Peyer's patch (tissue), 4 donors: Measurements from ENCODE around the gene ACP1. TPM values are rescaled to one million over a fixed set of nuclear protein-coding genes. Genes with fewer than 3 reads are reported as not detected.

ENCODE experiments used
- DNase-seq, 3 donors: peaks; one replicate each; pipeline ENCODE4 v3.0.0-alpha.2; 2017 to 2019
- H3K27ac ChIP-seq, 4 donors: fragments of 200-600 bp; sonication (generic); one replicate each; pipeline ENCODE4 v1.5.1; 2016 to 2019
- H3K27me3 ChIP-seq, 2 donors: fragments of 200-600 bp; sonication (generic); one replicate each; pipeline ENCODE4 v1.5.1; 2019
- H3K36me3 ChIP-seq, 3 donors: fragments of 200-600 bp; sonication (generic); one replicate each; pipeline ENCODE4 v1.5.1; 2016 to 2019
- H3K4me1 ChIP-seq, 4 donors: fragments of 200-600 bp; sonication (generic); one replicate each; pipeline ENCODE4 v1.5.1; 2016 to 2019
- H3K4me3 ChIP-seq, 4 donors: fragments of 200-600 bp; sonication (generic); 1 replicate in 3 of 4; 2 replicates in 1 of 4; pipeline ENCODE4 v1.5.1; 2016 to 2019; ENCODE audit warnings: mild to moderate bottlenecking in 1 of 4
- H3K9me3 ChIP-seq, 4 donors: fragments of 200-600 bp; sonication (generic); one replicate each; pipeline ENCODE4 v1.5.1; 2016 to 2019; ENCODE audit warnings: mild to moderate bottlenecking in 1 of 4
- POLR2A ChIP-seq, 2 donors: fragments of 450-650 bp; IDR thresholded peaks; one replicate each; pipeline ENCODE4 v1.5.1; 2017; ENCODE audit warnings: antibody characterized with exemption in 2 of 2, mild to moderate bottlenecking in 2 of 2, moderate library complexity in 2 of 2
- total RNA-seq, 4 donors: library from RNA; depleted of rRNA; stranded (reverse); fragments of >200 nt; gene quantifications; one replicate each; pipeline ENCODE4 v1.1.0, GENCODE V29; 2016
- TF ChIP-seq, protein P1 (sequence below), 6 experiments: fragments of 450-650 bp in 4 of 6; fragments of 200-600 bp in 2 of 6; sonication (generic) in 1 of 6; IDR thresholded peaks; one replicate each; pipeline ENCODE4 v1.5.1; 2017 to 2019; ENCODE audit warnings: antibody characterized with exemption in 6 of 6, mild to moderate bottlenecking in 3 of 6, moderate library complexity in 1 of 6

Gene ACP1
- total RNA-seq, 4 donors from 2014 or later = 39.6 to 88.1 (median 63.5) TPM

DNA sequence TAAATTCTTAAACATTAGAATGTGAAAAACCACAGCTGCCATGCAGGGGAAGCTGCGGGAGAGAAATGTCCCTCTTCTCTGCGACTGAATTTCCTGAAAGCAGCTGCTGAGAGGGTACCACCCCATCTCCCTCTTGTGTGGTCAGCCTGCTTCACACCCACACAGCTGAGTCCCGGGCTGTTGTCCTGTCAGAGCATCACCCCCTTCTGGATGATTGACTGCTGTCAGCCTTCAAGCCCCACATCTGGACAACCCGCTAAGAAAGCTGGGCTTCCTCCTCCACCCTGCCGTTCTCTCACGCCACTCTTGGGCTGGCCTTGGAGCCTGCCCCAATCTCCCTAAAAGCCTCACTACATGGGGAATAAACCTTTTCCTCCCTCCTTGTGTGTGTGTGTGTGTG is 26.9 kb upstream of the ACP1 start:
- TF ChIP-seq, protein P1, sequence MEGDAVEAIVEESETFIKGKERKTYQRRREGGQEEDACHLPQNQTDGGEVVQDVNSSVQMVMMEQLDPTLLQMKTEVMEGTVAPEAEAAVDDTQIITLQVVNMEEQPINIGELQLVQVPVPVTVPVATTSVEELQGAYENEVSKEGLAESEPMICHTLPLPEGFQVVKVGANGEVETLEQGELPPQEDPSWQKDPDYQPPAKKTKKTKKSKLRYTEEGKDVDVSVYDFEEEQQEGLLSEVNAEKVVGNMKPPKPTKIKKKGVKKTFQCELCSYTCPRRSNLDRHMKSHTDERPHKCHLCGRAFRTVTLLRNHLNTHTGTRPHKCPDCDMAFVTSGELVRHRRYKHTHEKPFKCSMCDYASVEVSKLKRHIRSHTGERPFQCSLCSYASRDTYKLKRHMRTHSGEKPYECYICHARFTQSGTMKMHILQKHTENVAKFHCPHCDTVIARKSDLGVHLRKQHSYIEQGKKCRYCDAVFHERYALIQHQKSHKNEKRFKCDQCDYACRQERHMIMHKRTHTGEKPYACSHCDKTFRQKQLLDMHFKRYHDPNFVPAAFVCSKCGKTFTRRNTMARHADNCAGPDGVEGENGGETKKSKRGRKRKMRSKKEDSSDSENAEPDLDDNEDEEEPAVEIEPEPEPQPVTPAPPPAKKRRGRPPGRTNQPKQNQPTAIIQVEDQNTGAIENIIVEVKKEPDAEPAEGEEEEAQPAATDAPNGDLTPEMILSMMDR (IDR thresholded peaks at IDR 0.05) = no peak
- no peak for TF ChIP-seq POLR2A (IDR thresholded peaks at IDR 0.05)
- Histone ChIP-seq H3K4me3 (no peak overlapping the region), H3K4me1 (no peaks in the 10 kb centered on the region), H3K36me3 (peaks cover 0 to 14% (median 0%) of the 10 kb centered on the region in 3 donors), H3K27ac (peak overlapping the region in 1 of 4 donors; percentile 25), H3K9me3 (no peaks in the 10 kb centered on the region), H3K27me3 (no peaks in the 10 kb centered on the region)
- no peak for DNase-seq

DNA sequence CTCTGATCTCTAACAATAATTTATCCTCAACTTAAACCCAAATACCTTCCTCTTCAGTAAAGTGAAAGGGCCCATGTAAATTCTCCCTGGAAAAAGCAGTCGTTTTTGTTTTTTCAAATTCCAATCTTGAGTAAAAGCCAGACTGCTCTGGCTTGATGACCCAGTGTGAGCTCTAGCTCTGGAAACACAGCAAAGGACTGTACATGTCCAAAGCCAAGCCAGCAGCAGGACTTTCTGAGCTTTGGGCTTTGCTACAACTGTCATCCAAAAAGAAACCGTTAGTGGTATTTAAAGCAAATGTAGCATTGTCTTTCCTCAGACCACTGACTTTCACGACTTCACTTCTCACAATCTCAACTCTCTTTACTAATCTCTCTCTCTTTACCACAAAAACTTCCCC is 26.3 kb upstream of the ACP1 start:
- Histone ChIP-seq H3K4me1 (no peaks in the 10 kb centered on the region), H3K27ac (no peak overlapping the region), H3K4me3 (no peak overlapping the region), H3K9me3 (no peaks in the 10 kb centered on the region), H3K27me3 (no peaks in the 10 kb centered on the region), H3K36me3 (peaks cover 0 to 20% (median 0%) of the 10 kb centered on the region in 3 donors)
- DNase-seq = no peak
- no peak for TF ChIP-seq POLR2A (IDR thresholded peaks at IDR 0.05)
- TF ChIP-seq, protein P1 (IDR thresholded peaks at IDR 0.05) = no peak

DNA sequence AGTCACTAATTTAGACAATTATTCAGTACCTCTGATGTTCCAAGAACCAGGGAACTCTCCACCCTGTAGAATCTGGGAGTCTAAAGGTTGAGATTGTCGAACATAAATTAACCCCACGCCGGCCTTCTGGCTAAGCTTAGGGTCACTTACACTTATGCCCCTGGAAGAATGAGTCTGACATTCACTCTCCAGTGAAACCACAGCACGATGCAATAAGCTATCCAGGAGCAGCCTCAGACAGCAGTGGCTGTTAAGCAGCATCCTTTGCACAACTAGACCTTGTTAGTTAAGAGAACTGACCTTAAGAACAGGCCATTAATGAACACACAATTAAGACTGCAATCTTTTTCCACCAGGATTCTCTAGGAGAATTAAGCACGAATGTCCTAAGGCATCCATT is 25.9 kb upstream of the ACP1 start:
- DNase-seq = no peak
- Histone ChIP-seq H3K27me3 (no peaks in the 10 kb centered on the region), H3K4me1 (no peaks in the 10 kb centered on the region), H3K9me3 (no peaks in the 10 kb centered on the region), H3K4me3 (no peak overlapping the region), H3K36me3 (peaks cover 0 to 24% (median 0%) of the 10 kb centered on the region in 3 donors), H3K27ac (no peak overlapping the region)
- no peak for TF ChIP-seq POLR2A (IDR thresholded peaks at IDR 0.05)
- TF ChIP-seq, protein P1 (IDR thresholded peaks at IDR 0.05) = no peak

DNA sequence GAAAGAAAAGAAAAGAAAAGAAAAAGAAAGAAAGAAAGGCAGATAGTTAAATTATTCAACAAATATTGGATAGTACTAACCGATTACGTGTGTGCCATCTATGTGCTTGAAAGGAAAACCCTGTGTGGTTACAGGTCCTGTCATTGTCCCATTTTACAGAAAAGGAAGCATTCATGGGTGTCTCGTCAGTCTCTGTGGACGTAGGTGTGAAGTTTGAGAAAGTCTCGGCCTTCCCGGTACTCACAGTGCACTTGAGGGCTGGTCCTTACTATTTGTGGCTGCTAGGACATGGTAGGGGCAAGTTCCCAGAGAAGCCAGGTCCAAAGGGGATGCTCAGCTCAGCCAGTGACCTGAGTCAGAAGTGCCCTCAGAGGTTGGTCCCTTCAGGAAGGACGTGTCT is 20.2 kb upstream of the ACP1 start:
- Histone ChIP-seq H3K27ac (no peak overlapping the region), H3K36me3 (peaks cover 0 to 65% (median 0%) of the 10 kb centered on the region in 3 donors), H3K4me3 (no peak overlapping the region), H3K9me3 (no peaks in the 10 kb centered on the region), H3K27me3 (no peaks in the 10 kb centered on the region), H3K4me1 (no peaks in the 10 kb centered on the region)
- TF ChIP-seq, protein P1 (IDR thresholded peaks at IDR 0.05) = no peak
- no peak for TF ChIP-seq POLR2A (IDR thresholded peaks at IDR 0.05)
- no peak for DNase-seq

DNA sequence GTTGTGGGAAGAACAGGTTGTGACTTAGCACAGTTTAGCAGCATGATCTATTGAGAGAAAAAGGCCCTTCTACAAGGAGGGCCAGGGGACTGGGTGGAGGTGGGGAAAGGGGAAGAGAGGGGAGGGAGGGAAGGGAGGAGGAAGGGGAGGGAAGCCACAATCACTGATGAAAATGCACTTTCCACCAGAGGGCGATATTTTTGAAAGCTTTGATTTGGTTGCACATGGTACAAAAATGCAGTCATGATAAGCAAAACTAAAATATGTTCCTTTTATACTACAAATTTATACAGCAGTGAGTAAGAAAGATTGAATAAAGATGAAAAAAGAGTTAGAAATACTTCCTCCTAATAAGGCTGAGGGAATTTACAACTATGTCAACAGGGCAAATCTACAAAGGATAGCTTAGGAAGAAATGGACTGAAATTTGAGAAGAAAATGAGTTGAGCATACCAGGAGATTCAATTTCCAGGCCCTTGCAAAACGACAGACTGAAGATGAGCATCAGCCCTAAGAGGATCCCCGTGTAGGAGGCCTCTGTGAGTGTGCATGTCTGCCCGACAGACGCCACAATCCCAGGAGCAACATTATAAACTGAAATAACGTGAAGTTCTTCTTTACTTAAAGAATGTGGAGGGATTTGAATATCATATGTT is 18.1 kb upstream of the ACP1 start:
- DNase-seq = no peak
- H3K4me3 ChIP-seq = no peak overlapping the region
- TF ChIP-seq POLR2A (IDR thresholded peaks at IDR 0.05) = no peak
- TF ChIP-seq, protein P1 (IDR thresholded peaks at IDR 0.05) = peak; percentile 11 to 60 (median 48)
- no peaks in the 10 kb centered on the region for H3K4me1 ChIP-seq
- H3K27ac ChIP-seq = no peak overlapping the region
- H3K9me3 ChIP-seq = no peaks in the 10 kb centered on the region
- H3K36me3 ChIP-seq = peaks cover 0 to 66% (median 0%) of the 10 kb centered on the region in 3 donors
- H3K27me3 ChIP-seq = no peaks in the 10 kb centered on the region
